ENCODE results near the gene SLC12A2.

Gene SLC12A2

DNA sequence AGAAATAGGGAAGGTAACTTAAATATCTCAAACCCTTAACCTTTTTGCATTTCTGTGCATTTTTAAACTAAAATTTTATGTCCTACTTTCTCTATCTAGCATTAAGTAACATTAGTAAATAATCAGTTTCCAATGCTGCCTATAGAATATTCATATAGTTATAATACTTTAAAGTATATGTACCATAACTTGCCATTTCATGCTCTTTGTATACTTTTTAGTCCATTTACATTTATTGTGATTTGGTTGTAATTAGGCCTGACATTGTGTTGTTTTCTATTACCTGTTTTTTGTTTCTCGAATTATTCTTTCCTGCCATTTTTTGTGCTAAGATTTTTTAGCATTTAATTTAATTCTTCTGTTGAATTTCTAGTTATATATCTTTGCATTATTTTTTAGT is 13.7 kb downstream of the SLC12A2 start:
- DNase-seq (ENCODE audit: low read depth in 2 of 2) = no peak

GRCh38 chr5:128097781-128098180 is 14.2 kb downstream of the SLC12A2 start:
- DNase-seq (ENCODE audit: low read depth in 2 of 2) = no peak

- no peak for DNase-seq (ENCODE audit: low read depth in 2 of 2)
These were observed 16.4 kb downstream of the SLC12A2 start for GRCh38 chr5:128099944-128100343.

DNA sequence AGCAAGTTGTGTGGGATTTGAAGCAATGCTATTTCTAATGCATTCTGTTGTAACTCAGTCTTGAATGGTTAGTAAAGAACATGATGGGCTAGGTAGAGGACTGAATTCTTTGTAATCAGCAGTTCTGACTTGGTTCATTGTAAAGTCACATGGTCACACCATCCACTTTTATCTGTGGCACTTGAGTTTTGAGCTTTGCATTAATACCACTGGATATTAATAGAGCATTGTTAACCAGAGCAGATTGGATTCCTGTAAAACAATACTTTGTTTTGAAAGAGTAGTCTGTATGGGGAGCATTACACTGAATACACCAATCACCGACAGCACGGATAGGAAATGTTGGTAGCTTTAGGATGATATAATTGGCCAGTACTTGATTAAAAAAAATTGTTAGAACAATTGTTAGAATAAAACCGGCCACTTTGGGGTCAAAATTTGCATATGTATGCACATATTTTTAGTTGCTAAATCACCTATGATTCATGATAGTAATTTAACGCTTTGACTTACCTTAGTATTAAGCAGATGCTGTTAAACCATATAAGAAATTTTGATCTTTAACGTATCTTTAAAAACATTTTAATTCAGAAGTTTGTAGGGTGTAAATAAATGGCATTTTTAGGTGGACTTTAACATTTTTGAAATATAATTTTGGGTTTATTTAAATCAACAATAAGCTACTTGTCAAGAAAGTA is 17.4 kb downstream of the SLC12A2 start:
- no peak for DNase-seq (ENCODE audit: low read depth in 2 of 2)

DNA sequence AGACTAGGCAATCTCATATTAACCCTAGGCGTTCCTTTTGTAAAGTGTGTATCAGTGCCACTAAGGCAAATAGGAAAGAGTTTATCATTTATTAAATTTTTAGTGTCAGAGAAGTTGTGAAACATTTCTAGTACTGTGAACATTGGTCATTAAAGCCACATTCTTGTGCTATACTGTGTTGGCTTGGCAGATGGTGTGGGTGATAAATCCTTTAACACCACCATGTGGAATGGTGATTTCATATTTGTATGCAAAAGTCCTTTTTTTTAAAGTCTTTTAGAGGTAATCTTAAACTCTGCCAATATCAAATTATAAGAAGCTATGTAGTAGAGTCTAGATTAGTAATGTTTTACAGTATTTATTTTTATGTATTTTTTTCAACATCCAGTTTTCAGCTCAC is 18.1 kb downstream of the SLC12A2 start:
- DNase-seq (ENCODE audit: low read depth in 2 of 2) = no peak

DNA sequence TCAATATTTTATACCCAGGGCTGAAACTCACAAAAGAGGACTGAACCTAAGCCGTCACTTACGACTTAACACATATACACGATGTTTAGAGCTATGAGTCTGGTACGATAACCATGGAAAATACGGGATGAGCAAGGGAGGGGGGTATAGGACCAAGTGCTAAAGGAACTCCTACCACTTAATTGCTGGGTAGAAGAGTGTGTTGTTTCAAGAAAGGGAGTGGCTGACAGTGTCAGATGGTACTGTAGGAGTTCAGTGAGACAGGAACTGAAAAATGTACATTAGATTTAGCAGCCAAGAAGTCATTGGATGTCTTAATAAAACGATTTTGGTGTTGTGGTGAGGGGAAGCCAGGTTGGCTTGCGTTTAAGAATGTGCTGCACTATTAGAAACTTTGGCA is 21.6 kb downstream of the SLC12A2 start:
- DNase-seq (ENCODE audit: low read depth in 2 of 2) = no peak

- DNase-seq (ENCODE audit: low read depth in 2 of 2) = no peak
These were observed 25.6 kb downstream of the SLC12A2 start for GRCh38 chr5:128109138-128109537.

- DNase-seq (ENCODE audit: low read depth in 2 of 2) = no peak
These were observed 26.2 kb downstream of the SLC12A2 start for GRCh38 chr5:128109766-128110165.

DNA sequence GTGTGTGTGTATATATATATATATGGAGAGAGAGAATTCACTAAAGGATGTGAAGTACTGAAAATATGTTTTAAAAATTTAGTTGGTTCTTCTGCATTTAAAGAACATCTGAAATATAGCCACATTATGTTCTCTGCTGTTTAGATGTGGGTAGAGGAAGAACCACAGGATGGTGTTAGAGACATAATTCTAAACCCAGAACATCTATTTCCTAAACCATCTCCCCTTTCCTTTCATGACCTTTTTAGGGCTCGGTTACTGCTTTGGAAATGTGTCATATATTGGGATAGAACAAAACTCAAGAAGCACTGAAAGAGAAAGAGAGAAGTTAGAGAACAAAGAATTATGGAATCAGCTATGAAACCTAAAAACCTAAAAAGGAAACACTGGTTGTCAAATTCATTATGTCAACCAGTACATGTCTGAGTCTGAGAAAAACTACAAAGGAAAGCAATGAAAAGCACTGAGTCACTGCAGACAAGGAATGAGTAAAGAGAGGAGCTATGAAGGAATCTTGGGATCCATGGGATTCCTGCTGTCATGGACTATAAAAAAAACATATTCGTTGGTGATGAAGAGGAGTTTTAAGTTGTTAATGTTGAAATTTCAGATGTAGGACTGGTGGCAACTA is 28.4 kb downstream of the SLC12A2 start:
- DNase-seq (ENCODE audit: low read depth in 2 of 2) = no peak

GRCh38 chr5:128116445-128116844 is 32.9 kb downstream of the SLC12A2 start:
- no peak for DNase-seq (ENCODE audit: low read depth in 2 of 2)

DNA sequence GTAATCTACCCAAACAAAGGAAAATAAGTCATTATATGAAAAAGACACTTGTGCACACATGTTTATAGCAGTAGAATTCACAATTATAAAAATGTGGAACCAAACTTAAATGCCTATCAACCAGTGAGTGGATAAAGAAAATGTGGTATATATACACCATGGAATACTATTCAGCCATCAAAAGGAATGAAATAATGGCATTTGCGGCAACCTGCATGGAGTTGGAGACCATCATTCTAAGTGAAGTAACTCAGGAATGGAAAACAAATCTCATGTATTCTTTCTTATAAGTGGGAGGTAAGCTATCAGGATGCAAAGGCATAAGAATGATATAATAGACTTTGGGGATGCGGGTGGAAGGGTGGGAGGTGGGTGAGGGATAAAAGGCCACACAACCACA is 34.6 kb downstream of the SLC12A2 start:
- no peak for DNase-seq (ENCODE audit: low read depth in 2 of 2)

GRCh38 chr5:128121651-128122050 is 38.1 kb downstream of the SLC12A2 start:
- DNase-seq (ENCODE audit: low read depth in 2 of 2) = no peak

DNA sequence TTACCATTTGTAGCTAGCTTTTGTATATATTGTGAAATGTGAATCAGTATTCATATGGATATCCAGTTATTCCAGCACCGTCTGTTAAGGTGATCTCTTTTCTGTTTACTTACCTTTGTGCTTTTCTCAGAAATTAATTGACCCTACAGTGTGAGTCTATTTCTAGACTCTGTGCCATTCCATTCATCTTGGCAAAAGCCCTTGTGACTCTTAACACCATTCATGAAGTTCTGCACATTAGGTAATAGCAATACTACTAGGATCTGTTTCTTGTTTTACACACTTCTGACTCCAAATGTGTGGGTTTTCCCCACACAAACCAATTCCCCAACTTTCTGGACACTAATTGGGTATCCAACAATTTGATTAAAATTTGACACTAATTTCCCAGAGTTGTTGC is 40.4 kb downstream of the SLC12A2 start:
- DNase-seq (ENCODE audit: low read depth in 2 of 2) = no peak

GRCh38 chr5:128126241-128126640 is 42.7 kb downstream of the SLC12A2 start:
- DNase-seq (ENCODE audit: low read depth in 2 of 2) = no peak

- no peak for DNase-seq (ENCODE audit: low read depth in 2 of 2)
These were observed 48.9 kb downstream of the SLC12A2 start for GRCh38 chr5:128132499-128132898.

DNA sequence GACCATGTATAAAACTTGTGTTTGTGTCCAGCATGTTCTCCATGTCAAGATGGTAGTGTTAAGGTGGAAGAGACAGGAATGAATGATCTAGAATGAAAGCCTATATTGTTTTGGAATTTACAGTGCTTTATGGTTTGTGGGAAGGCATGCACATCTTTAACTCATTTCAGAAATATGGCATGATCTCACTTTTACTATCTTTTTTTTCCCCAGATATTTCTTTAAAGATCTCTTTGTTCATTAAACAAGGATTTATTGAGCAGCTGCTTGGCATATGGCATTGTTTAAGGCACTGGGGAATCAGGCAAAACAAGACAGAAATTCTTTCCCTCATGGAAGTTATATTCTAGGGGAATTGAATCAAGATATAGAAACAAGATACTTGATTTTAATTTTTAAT is 51.7 kb downstream of the SLC12A2 start:
- DNase-seq (ENCODE audit: low read depth in 2 of 2) = no peak

DNA sequence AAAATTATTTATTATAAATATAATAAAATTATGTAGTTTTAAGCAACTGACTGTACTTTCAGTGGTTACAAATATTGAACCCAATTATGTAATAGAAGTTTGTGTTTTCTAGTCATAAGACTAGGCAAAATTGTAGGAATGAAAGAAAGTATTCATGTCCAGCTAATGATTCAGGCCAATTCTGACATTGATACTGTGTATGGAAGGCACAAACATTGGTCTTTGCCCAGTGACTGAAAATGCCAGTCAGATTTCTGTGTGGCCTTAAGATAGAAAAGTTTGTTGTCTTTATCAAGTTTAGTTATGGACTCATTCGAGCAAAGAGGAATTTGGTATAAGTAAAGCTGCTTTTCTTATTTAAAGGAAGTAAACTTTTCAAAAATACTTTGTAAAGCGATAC is 60.3 kb downstream of the SLC12A2 start:
- no peak for DNase-seq (ENCODE audit: low read depth in 2 of 2)

DNA sequence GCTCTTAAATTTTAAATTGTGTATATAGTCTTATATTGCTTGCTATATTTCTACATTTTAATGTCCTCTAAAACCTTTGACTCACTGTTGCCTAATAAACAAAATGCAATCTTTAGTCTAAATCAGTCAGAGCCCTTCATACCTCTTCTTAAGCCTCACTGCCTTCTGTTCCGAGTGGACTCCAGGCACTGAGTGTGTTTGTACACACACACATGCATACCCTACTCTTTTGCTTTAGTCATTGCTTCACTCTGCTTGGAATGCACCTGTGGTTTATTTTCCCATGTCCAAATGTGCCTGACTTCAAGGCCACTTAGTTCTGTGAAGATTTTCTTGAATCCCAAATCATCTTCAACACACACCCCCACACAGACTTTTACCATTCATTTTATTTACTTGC is 60.9 kb downstream of the SLC12A2 start:
- no peak for DNase-seq (ENCODE audit: low read depth in 2 of 2)

DNA sequence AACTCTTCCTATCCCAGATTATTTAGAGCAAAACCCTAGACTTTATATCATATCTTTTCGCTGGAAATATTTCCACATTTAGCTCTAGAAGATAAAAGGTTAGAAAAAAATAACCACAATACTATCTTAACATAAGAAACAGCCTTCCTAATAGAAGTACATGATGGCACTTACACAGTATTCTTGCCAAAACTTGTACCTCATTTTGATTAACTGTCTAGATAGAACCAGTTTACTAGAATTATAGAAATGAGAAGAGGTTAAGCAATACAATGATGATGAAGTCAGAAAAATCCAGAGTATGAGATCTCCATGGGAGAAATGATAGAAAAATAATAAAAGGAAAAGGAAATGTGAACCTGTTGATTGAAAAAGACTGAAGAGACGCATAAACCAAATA is 63.1 kb downstream of the SLC12A2 start:
- no peak for DNase-seq (ENCODE audit: low read depth in 2 of 2)

DNA sequence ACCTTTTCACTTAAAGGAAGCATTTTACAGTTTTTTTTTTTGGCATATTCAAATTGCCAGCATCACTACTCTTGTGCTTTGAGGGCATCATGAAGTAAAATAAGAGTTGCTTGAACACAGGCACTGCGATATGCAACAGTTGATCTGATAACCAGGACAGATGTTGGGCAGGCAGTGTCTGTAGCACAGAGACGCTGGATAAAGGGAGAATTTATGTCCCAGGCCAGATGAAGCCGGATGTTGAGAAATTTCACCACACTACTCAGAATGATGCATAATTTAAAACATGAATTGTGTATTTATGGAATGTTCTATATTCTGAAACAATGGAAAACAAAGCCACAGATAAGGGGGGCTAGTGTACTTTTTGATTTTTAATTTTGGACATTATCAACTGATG is 71.4 kb downstream of the SLC12A2 start:
- no peak for DNase-seq (ENCODE audit: low read depth in 2 of 2)

DNA sequence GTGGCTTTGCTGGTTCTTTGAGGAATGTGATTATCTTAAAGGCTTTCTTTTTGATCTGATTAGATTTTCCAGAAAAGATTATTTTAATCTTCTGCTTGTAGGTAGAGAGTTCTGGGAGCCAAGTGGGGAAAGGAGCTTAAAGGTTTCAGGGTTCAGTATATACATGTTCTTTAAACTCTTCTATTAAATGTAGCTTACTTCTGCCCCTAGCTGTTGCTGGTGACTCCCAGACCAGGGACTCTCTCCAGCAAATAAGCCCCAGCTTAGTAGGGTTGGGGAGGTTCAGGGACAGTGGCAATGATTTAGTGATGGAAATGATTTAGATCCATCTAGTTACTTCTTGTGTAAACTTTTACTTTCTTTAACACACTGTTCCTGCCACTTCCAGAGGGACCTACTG is 72.2 kb downstream of the SLC12A2 start:
- DNase-seq (ENCODE audit: low read depth in 2 of 2) = no peak

- no peak for DNase-seq (ENCODE audit: low read depth in 2 of 2)
These were observed 73.0 kb downstream of the SLC12A2 start for GRCh38 chr5:128156521-128156920.

DNA sequence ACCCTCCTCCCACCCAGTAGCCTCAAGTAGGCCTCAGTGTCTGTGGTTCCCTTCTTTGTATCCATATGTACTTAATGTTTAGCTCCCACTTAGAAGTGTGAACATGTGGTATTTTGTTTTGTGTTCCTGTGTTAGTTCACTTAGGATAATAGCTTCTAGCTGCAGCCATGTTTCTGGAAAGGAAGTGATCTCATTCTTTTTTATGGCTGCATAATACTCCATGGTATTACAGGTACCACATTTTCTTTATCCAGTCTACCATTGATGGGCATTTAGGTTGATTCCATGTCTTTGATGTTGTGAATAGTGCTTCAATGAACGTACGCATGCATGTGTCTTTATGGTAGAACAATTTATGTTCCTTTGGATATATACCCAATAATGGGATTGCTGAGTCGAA is 74.8 kb downstream of the SLC12A2 start:
- DNase-seq (ENCODE audit: low read depth in 2 of 2) = no peak

DNA sequence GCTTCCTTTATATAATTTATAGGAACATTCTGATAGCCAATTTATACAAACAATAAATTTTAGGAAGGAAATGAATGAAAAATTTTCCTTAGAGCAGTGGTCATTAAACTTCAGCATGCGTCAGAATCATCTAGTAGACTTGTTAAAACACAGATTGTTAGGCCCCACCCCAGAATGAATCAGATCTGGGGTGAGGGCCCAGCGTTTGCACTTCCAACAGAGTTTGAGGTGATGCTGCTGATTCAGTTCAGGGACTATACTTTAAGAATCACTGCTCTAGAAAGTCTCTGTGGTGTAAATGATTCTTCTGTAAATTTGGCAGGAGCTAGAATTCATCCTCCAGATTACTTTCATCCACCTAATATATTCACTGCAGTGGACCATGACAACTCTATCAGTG is 80.4 kb downstream of the SLC12A2 start:
- DNase-seq (ENCODE audit: low read depth in 2 of 2) = no peak
